GM23338 (cell line): ENCODE data around the gene MVB12B. TPM values are rescaled to one million over a fixed set of nuclear protein-coding genes. Genes with fewer than 3 reads are reported as not detected.

Experiments used
- CREB1 ChIP-seq: fragments of 250-450 bp; sonication (Bioruptor Pico); IDR thresholded peaks from 2 replicates; pipeline ENCODE4 v1.5.0; 2020; ENCODE audit warnings: low read depth, mild to moderate bottlenecking, moderate library complexity
- EZH2phosphoT487 ChIP-seq: fragments of 200-600 bp; sonication (generic); IDR thresholded peaks from one replicate; pipeline ENCODE4 v1.8.1; 2018; ENCODE audit warnings: antibody characterized with exemption; ENCODE audit not compliant: unreplicated experiment
- JUNB ChIP-seq: IDR thresholded peaks from one replicate; pipeline ENCODE4 v1.6.1; 2016; ENCODE audit warnings: antibody characterized with exemption; ENCODE audit not compliant: unreplicated experiment
- ZNF331 ChIP-seq: fragments of 250-450 bp; sonication (Bioruptor Pico); IDR thresholded peaks from 2 replicates; pipeline ENCODE4 v1.5.0; 2020; ENCODE audit warnings: low read depth, mild to moderate bottlenecking, moderate library complexity
- polyA plus RNA-seq: library from polyadenylated mRNA; unstranded; fragments of >200 nt; fragmentation: Nextera tagmentation; extraction: Ambion mirVana; gene quantifications from 2 replicates; pipeline ENCODE4 v1.2.1, GENCODE V29; 2016
- total RNA-seq: library from RNA; depleted of rRNA; stranded (reverse); fragments of >200 nt; shearing (Covaris generic); gene quantifications from 2 replicates; pipeline ENCODE4 v1.2.3, GENCODE V29; 2014
- TF ChIP-seq, protein P1 (sequence below): fragments of 250-450 bp; sonication (Bioruptor Pico); IDR thresholded peaks from 2 replicates; pipeline ENCODE4 v1.5.0; 2020; ENCODE audit warnings: mild to moderate bottlenecking, moderate library complexity
- TF ChIP-seq, protein P2 (sequence below), 2 experiments: fragments of 200-600 bp in 1 of 2; sonication (generic) in 1 of 2; conservative IDR thresholded peaks; 2 replicates each; pipeline versions ENCODE4 v1.5.1 to v1.6.1; 2016 to 2017; ENCODE audit warnings: antibody characterized with exemption in 2 of 2, low read depth in 2 of 2, mild to moderate bottlenecking in 2 of 2, moderate library complexity in 1 of 2

MVB12B gene
- total and polyA plus RNA-seq, 2 experiments from 2014 or later, result 1.9 to 6.6 TPM

DNA sequence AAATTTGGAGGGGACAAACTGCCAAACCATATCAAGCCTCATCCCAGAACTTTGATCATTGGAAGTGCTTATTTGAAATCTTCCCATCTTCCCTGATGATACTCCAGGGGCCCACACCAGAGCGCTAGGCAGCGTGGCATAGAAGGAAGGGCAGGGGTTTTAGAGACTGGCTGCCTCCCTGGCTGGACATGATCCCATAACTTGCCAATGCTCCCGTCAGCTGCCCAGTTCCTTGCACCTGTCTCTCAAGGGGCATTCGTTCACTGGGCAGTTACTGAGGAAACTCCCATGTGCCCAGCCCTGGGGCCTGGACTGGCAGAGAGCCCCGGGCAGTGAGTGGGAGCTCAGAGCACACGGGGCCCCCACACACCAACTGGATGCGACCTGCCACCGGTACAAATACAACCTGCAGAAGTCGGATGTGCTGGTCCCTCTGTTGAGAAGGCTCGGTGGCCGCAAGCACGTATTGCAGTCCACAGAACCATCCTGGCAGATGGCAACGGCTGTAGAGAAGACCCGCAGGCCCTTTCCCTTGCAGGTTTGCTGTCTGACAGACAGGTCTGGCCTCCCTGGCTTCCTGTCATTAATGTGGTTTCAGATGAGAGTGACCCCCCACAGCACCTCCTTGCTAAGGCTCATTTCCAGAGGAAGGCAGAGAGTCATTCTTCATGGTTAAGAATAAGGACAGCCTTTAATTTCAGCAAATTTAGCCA, 122.4 kb downstream of the MVB12B start (continued):
- TF ChIP-seq, protein P1, sequence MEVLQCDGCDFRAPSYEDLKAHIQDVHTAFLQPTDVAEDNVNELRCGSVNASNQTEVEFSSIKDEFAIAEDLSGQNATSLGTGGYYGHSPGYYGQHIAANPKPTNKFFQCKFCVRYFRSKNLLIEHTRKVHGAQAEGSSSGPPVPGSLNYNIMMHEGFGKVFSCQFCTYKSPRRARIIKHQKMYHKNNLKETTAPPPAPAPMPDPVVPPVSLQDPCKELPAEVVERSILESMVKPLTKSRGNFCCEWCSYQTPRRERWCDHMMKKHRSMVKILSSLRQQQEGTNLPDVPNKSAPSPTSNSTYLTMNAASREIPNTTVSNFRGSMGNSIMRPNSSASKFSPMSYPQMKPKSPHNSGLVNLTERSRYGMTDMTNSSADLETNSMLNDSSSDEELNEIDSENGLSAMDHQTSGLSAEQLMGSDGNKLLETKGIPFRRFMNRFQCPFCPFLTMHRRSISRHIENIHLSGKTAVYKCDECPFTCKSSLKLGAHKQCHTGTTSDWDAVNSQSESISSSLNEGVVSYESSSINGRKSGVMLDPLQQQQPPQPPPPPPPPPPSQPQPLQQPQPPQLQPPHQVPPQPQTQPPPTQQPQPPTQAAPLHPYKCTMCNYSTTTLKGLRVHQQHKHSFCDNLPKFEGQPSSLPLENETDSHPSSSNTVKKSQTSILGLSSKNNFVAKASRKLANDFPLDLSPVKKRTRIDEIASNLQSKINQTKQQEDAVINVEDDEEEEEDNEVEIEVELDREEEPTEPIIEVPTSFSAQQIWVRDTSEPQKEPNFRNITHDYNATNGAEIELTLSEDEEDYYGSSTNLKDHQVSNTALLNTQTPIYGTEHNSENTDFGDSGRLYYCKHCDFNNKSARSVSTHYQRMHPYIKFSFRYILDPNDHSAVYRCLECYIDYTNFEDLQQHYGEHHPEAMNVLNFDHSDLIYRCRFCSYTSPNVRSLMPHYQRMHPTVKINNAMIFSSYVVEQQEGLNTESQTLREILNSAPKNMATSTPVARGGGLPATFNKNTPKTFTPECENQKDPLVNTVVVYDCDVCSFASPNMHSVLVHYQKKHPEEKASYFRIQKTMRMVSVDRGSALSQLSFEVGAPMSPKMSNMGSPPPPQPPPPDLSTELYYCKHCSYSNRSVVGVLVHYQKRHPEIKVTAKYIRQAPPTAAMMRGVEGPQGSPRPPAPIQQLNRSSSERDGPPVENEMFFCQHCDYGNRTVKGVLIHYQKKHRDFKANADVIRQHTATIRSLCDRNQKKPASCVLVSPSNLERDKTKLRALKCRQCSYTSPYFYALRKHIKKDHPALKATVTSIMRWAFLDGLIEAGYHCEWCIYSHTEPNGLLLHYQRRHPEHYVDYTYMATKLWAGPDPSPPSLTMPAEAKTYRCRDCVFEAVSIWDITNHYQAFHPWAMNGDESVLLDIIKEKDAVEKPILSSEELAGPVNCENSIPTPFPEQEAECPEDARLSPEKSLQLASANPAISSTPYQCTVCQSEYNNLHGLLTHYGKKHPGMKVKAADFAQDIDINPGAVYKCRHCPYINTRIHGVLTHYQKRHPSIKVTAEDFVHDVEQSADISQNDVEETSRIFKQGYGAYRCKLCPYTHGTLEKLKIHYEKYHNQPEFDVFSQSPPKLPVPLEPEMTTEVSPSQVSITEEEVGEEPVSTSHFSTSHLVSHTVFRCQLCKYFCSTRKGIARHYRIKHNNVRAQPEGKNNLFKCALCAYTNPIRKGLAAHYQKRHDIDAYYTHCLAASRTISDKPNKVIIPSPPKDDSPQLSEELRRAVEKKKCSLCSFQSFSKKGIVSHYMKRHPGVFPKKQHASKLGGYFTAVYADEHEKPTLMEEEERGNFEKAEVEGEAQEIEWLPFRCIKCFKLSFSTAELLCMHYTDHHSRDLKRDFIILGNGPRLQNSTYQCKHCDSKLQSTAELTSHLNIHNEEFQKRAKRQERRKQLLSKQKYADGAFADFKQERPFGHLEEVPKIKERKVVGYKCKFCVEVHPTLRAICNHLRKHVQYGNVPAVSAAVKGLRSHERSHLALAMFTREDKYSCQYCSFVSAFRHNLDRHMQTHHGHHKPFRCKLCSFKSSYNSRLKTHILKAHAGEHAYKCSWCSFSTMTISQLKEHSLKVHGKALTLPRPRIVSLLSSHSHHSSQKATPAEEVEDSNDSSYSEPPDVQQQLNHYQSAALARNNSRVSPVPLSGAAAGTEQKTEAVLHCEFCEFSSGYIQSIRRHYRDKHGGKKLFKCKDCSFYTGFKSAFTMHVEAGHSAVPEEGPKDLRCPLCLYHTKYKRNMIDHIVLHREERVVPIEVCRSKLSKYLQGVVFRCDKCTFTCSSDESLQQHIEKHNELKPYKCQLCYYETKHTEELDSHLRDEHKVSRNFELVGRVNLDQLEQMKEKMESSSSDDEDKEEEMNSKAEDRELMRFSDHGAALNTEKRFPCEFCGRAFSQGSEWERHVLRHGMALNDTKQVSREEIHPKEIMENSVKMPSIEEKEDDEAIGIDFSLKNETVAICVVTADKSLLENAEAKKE (CRISPR knock-in tag), result no peak
- no peak for TF ChIP-seq EZH2phosphoT487
- TF ChIP-seq JUNB, result no peak
- TF ChIP-seq, protein P2, sequence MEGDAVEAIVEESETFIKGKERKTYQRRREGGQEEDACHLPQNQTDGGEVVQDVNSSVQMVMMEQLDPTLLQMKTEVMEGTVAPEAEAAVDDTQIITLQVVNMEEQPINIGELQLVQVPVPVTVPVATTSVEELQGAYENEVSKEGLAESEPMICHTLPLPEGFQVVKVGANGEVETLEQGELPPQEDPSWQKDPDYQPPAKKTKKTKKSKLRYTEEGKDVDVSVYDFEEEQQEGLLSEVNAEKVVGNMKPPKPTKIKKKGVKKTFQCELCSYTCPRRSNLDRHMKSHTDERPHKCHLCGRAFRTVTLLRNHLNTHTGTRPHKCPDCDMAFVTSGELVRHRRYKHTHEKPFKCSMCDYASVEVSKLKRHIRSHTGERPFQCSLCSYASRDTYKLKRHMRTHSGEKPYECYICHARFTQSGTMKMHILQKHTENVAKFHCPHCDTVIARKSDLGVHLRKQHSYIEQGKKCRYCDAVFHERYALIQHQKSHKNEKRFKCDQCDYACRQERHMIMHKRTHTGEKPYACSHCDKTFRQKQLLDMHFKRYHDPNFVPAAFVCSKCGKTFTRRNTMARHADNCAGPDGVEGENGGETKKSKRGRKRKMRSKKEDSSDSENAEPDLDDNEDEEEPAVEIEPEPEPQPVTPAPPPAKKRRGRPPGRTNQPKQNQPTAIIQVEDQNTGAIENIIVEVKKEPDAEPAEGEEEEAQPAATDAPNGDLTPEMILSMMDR (conservative IDR thresholded peaks at IDR 0.05; ENCODE audit: low read depth in 2 of 2), result no peak
- no peak for TF ChIP-seq ZNF331
- no peak for TF ChIP-seq CREB1
